GM18858 (cell line): ENCODE measurements around the gene STOML1.

Experiments used
- ATAC-seq: cut with Tn5 transposase; IDR thresholded peaks from one replicate; pipeline ENCODE4 v1.9.1; 2021; ENCODE audit not compliant: unreplicated experiment

The STOML1 gene

GRCh38 chr15:74022706-74023470, 30.8 kb upstream of the STOML1 start:
- ATAC-seq, result no peak

GRCh38 chr15:74019734-74020133, 27.6 kb upstream of the STOML1 start:
- no peak for ATAC-seq

GRCh38 chr15:74013374-74013894, 21.3 kb upstream of the STOML1 start:
- no peak for ATAC-seq

GRCh38 chr15:74011610-74012009, 19.5 kb upstream of the STOML1 start:
- ATAC-seq, result no peak

DNA sequence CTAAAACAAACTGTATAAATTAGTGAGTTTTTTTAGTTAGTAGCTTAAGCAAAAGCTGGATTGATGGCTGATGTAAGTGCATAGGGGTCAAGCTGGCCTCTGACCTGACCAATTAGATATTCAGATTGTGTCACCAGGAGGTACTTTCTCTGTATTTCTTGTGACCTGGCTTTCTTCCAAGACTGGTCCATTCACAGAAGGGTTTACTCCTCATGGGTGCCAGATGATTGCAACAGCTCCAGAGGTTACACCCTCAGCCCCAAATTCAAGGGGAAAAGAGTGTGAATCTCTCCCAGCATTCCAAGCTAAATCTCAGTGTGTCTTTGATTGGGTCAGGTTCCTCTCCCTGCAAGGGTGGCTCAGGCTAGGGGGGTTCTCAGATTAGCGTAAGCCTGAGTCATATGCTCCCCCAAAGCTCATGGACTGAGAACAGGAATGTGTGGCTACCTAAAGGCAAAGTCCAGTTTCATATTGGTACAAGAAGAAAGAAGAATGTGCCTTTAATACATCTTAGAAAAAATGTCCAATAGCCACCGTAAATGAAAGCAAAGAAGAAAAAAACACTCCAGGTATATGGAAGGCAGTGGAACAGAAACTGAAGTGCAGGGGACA, 18.9 kb upstream of the STOML1 start:
- ATAC-seq, result no peak

DNA sequence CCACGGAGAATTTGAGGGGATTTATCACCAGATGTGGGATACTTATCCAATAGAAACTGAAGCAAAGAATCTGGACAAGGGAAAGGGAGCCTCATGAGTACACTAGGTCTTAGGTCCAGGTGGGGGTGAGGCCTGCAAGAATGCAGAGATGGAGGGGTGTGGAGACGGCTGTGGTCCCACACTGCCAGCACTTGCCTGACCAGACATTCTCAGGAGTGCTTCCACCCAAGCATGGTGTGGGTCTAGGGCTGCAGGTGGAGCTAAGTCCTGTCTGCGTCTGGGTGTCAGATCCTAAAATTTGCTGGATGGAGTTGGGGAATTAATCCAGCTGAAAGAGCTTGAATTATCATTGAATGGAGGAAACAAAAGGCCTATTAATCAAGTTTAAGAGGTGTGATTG, 16.8 kb upstream of the STOML1 start:
- no peak for ATAC-seq

- ATAC-seq, result no peak
Measured at GRCh38 chr15:74007820-74008371, 15.8 kb upstream of the STOML1 start.

GRCh38 chr15:74006774-74007639, 14.9 kb upstream of the STOML1 start:
- ATAC-seq, result no peak

DNA sequence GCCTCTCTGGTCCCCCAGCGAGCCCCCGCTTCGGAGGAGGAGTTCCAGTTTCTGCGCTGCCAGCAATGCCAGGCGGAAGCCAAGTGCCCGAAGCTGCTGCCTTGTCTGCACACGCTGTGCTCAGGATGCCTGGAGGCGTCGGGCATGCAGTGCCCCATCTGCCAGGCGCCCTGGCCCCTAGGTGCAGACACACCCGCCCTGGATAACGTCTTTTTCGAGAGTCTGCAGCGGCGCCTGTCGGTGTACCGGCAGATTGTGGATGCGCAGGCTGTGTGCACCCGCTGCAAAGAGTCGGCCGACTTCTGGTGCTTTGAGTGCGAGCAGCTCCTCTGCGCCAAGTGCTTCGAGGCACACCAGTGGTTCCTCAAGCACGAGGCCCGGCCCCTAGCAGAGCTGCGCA, 5.9 kb upstream of the STOML1 start:
- ATAC-seq, result no peak

DNA sequence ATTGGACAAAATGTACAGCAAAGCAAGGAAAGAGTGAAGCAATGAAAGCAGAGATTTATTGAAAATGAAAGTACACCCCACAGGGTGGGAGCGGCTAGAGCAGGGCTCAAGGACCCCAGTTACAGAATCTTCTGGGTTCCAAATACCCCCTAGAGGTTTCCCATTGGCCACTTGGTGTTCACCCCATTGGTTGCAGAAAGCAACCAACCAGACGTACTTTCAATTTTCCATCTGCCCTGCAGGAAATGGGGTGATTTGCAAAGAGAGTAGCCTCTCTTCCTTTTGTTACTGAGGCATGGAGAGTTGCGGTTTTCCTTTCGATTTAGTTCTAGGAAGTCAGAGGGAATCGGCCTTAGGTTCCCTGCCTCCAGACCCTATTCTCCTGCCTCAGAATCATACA, 4.8 kb upstream of the STOML1 start:
- no peak for ATAC-seq

- no peak for ATAC-seq
Measured at GRCh38 chr15:73996267-73996666, 4.2 kb upstream of the STOML1 start.

- no peak for ATAC-seq
Measured at GRCh38 chr15:73994912-73995622, 3.0 kb upstream of the STOML1 start.

DNA sequence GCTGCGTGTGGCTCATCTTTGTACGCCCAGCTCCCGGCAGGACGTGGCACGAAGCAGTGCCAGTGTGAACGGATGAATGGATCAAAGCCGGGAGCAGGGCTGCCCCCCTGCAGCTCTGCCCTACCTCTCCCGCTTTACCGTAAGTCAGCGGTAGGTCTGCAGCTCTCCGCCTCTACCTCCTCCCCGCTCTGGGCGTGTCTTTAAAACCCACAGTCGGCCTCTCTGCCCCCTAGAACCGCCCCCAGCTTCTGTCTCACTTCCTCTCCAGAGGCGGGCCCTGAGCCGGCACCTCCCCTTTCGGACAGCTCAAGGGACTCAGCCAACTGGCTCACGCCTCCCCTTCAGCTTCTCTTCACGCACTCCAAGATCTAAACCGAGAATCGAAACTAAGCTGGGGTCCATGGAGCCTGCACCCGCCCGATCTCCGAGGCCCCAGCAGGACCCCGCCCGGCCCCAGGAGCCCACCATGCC, 2.4 kb upstream of the STOML1 start, which contains the start of gene PML:
TSS of gene PML (plus strand) at position 304 of the 471 bp plus-strand sequence. CDS start at position 401, 97 bp downstream.
- ATAC-seq, result no peak

- no peak for ATAC-seq
Measured at GRCh38 chr15:73993211-73993994, 1.3 kb upstream of the STOML1 start.

GRCh38 chr15:73992594-73992898, 451 bp upstream of the STOML1 start:
- no peak for ATAC-seq

- ATAC-seq, result no peak
Measured at GRCh38 chr15:73991260-73991659, 835 bp downstream of the STOML1 start.

- ATAC-seq, result no peak
Measured at GRCh38 chr15:73990250-73991005, 1.7 kb downstream of the STOML1 start.

GRCh38 chr15:73989001-73989798, 2.9 kb downstream of the STOML1 start:
- no peak for ATAC-seq
